Osteoblast (primary cell): Measurements from ENCODE around the gene SECTM1. TPM values are rescaled to one million over a fixed set of nuclear protein-coding genes. Genes with fewer than 3 reads are reported as not detected.
A peak's percentile ranks its signal among the peaks of the same experiment; 100 is the strongest.

ENCODE experiments used
- DNase-seq: peaks from one replicate; pipeline ENCODE4 v3.0.0; 2011; ENCODE audit warnings: low spot score, mixed read lengths; ENCODE audit not compliant: insufficient read length; ENCODE audit errors: missing footprints
- H2AFZ ChIP-seq: 2 replicates; pipeline ENCODE4 v1.6.0; 2011; ENCODE audit warnings: mild to moderate bottlenecking, low read length
- H3K27ac ChIP-seq: 2 replicates; pipeline ENCODE4 v1.5.1; 2011; ENCODE audit warnings: mild to moderate bottlenecking, low read depth, low read length, moderate library complexity
- H3K27me3 ChIP-seq: 2 replicates; pipeline ENCODE4 v1.6.0; 2012; ENCODE audit warnings: mild to moderate bottlenecking, control low read depth, inconsistent platforms, low read length, moderate library complexity; ENCODE audit not compliant: insufficient read depth
- H3K36me3 ChIP-seq: 2 replicates; pipeline ENCODE4 v1.5.1; 2011; ENCODE audit warnings: mild to moderate bottlenecking, low read length, control low read depth, moderate library complexity; ENCODE audit not compliant: insufficient read depth
- H3K4me1 ChIP-seq: 2 replicates; pipeline ENCODE4 v1.5.1; 2011; ENCODE audit warnings: mild to moderate bottlenecking, low read length, control low read depth, moderate library complexity; ENCODE audit not compliant: insufficient read depth
- H3K4me2 ChIP-seq: 2 replicates; pipeline ENCODE4 v1.6.0; 2011; ENCODE audit warnings: mild to moderate bottlenecking, low read length; ENCODE audit not compliant: insufficient read depth
- H3K4me3 ChIP-seq: fragments of 200-600 bp; sonication (generic); 3 replicates; pipeline ENCODE4 v1.5.1; 2012; ENCODE audit warnings: mild to moderate bottlenecking, low read length, inconsistent platforms; ENCODE audit not compliant: insufficient read depth
- H3K79me2 ChIP-seq: 2 replicates; pipeline ENCODE4 v1.6.0; 2012; ENCODE audit warnings: mild to moderate bottlenecking, low read length, control low read depth, inconsistent platforms; ENCODE audit not compliant: insufficient read depth
- H3K9me3 ChIP-seq: 2 replicates; pipeline ENCODE4 v1.5.1; 2011; ENCODE audit warnings: low read depth, low read length, control low read depth
- H4K20me1 ChIP-seq: 2 replicates; pipeline ENCODE4 v1.6.0; 2012; ENCODE audit warnings: mild to moderate bottlenecking, low read length, control low read depth; ENCODE audit not compliant: insufficient read depth
- CTCF ChIP-seq: IDR thresholded peaks from 2 replicates; pipeline ENCODE4 v1.5.1; 2011; ENCODE audit warnings: mild to moderate bottlenecking, low read depth, low read length, moderate library complexity; ENCODE audit errors: extremely low read depth
- total RNA-seq: library from RNA; depleted of rRNA; stranded (reverse); fragments of >200 nt; gene quantifications from 2 replicates; pipeline ENCODE4 v1.2.3, GENCODE V29; 2012

The SECTM1 gene
- total RNA-seq, 1 donor = 5.8 TPM

GRCh38 chr17:82338858-82339633 is 5.5 kb upstream of the SECTM1 start:
- peaks cover 3% of the 10 kb centered on the region for H3K27me3 ChIP-seq
- peak overlapping the region; percentile 94 for H3K4me2 ChIP-seq
- H3K79me2 ChIP-seq = no peaks in the 10 kb centered on the region
- no peak for TF ChIP-seq CTCF
- no peak overlapping the region for H3K27ac ChIP-seq
- peak; percentile 98 for DNase-seq
- no peaks in the 10 kb centered on the region for H3K36me3 ChIP-seq
- peak overlapping the region; percentile 94 for H2AFZ ChIP-seq
- peak overlapping the region; percentile 70 for H3K4me3 ChIP-seq
- no peaks in the 10 kb centered on the region for H4K20me1 ChIP-seq
- no peaks in the 10 kb centered on the region for H3K9me3 ChIP-seq
- H3K4me1 ChIP-seq = peaks cover 24% of the 10 kb centered on the region

- H3K4me3 ChIP-seq = peak overlapping the region; percentile 69
- H2AFZ ChIP-seq = peak overlapping the region; percentile 25
- peak overlapping the region; percentile 86 for H3K4me2 ChIP-seq
- H3K27me3 ChIP-seq = peaks cover 23% of the 10 kb centered on the region
- DNase-seq = peak; percentile 96
- no peak overlapping the region for H3K27ac ChIP-seq
- H3K79me2 ChIP-seq = no peaks in the 10 kb centered on the region
- no peaks in the 10 kb centered on the region for H3K9me3 ChIP-seq
- H3K36me3 ChIP-seq = no peaks in the 10 kb centered on the region
- H4K20me1 ChIP-seq = no peaks in the 10 kb centered on the region
- peaks cover 38% of the 10 kb centered on the region for H3K4me1 ChIP-seq
- no peak for TF ChIP-seq CTCF
These were observed 1.2 kb upstream of the SECTM1 start for GRCh38 chr17:82334622-82335394.

- Histone ChIP-seq H4K20me1 (no peaks in the 10 kb centered on the region), H2AFZ (no peak overlapping the region), H3K4me3 (no peak overlapping the region), H3K36me3 (no peaks in the 10 kb centered on the region), H3K27ac (no peak overlapping the region), H3K4me2 (peak overlapping the region; percentile 86), H3K9me3 (no peaks in the 10 kb centered on the region), H3K4me1 (peaks cover 34% of the 10 kb centered on the region), H3K27me3 (peaks cover 23% of the 10 kb centered on the region), H3K79me2 (no peaks in the 10 kb centered on the region)
- TF ChIP-seq CTCF = no peak
- no peak for DNase-seq
These were observed 647 bp upstream of the SECTM1 start for GRCh38 chr17:82334204-82334621.
